Common myeloid progenitor, CD34-positive (primary cell): ENCODE measurements around the gene SLC6A3.
"Not testable (repeated sequence)": the region's sequence is repeated elsewhere in the genome, so short reads cannot be mapped to it uniquely, and the experiment has no call there.

Experiments used
- CTCF ChIA-PET: fragments of 350-600 bp; sonication (Branson Sonifier 250); formaldehyde crosslinking; loops from one replicate; lab custom pipeline; 2021; ENCODE audit warnings: antibody characterized with exemption; lab: Charles Lee
- POLR2A ChIA-PET: fragments of 350-600 bp; sonication (Branson Sonifier 250); formaldehyde crosslinking; loops from one replicate; lab custom pipeline; 2021; ENCODE audit warnings: antibody characterized with exemption; lab: Charles Lee
- DNase-seq, 3 donors: peaks; one replicate each; pipeline versions ENCODE4 v3.0.0 to v3.0.0-alpha.2; 2013
- H3K27ac ChIP-seq, 2 experiments: 1 replicate in 1 of 2; 2 replicates in 1 of 2; pipeline ENCODE4 v1.7.0; 2013; ENCODE audit warnings: inconsistent platforms in 2 of 2, low read length in 2 of 2, mild to moderate bottlenecking in 2 of 2, low read depth in 1 of 2, moderate library complexity in 1 of 2; ENCODE audit not compliant: severe bottlenecking in 2 of 2, insufficient read depth in 1 of 2, poor library complexity in 1 of 2
- H3K27me3 ChIP-seq, 5 experiments: replicated peaks in 2 of 5; 1 replicate in 3 of 5; 2 replicates in 2 of 5; pipeline versions ENCODE4 v1.6.1 to v1.7.0; 2013; ENCODE audit warnings: low read length in 4 of 5, mild to moderate bottlenecking in 2 of 5, moderate library complexity in 2 of 5, inconsistent platforms in 1 of 5; ENCODE audit not compliant: insufficient read depth in 5 of 5, control insufficient read depth in 4 of 5
- H3K36me3 ChIP-seq, 4 experiments: 1 replicate in 2 of 4; 2 replicates in 2 of 4; pipeline versions ENCODE4 v1.6.1 to v1.7.0; 2013; ENCODE audit warnings: low read length in 3 of 4, control low read depth in 1 of 4, mild to moderate bottlenecking in 1 of 4; ENCODE audit not compliant: control insufficient read depth in 4 of 4, insufficient read depth in 4 of 4
- H3K4me1 ChIP-seq, 4 experiments: 1 replicate in 3 of 4; 2 replicates in 1 of 4; pipeline versions ENCODE4 v1.6.1 to v1.7.1; 2013; ENCODE audit warnings: low read length in 3 of 4, mild to moderate bottlenecking in 3 of 4, control low read depth in 1 of 4, inconsistent platforms in 1 of 4, moderate library complexity in 1 of 4; ENCODE audit not compliant: control insufficient read depth in 4 of 4, insufficient read depth in 4 of 4; ENCODE audit errors: control extremely low read depth in 1 of 4
- H3K4me3 ChIP-seq, 7 experiments: 1 replicate in 4 of 7; 2 replicates in 3 of 7; pipeline versions ENCODE4 v1.5.1 to v1.7.0; 2013; ENCODE audit warnings: mild to moderate bottlenecking in 7 of 7, low read length in 6 of 7, moderate library complexity in 6 of 7, inconsistent platforms in 2 of 7, low read depth in 2 of 7, control low read depth in 1 of 7; ENCODE audit not compliant: insufficient read depth in 4 of 7, control insufficient read depth in 1 of 7; ENCODE audit errors: extremely low read depth in 1 of 7
- H3K9me3 ChIP-seq, 5 experiments: 1 replicate in 4 of 5; 2 replicates in 1 of 5; pipeline versions ENCODE4 v1.6.1 to v1.7.1; 2013; ENCODE audit warnings: low read length in 4 of 5, mild to moderate bottlenecking in 2 of 5, inconsistent platforms in 1 of 5, low read depth in 1 of 5, moderate library complexity in 1 of 5; ENCODE audit not compliant: control insufficient read depth in 4 of 5, insufficient read depth in 2 of 5; ENCODE audit errors: control extremely low read depth in 1 of 5
- WGBS: methylation state at CpG from one replicate; pipeline ENCODE4 v1.1.5; 2013; ENCODE audit not compliant: insufficient coverage; 5-methylcytosine and 5-hydroxymethylcytosine counted together

Gene SLC6A3

DNA sequence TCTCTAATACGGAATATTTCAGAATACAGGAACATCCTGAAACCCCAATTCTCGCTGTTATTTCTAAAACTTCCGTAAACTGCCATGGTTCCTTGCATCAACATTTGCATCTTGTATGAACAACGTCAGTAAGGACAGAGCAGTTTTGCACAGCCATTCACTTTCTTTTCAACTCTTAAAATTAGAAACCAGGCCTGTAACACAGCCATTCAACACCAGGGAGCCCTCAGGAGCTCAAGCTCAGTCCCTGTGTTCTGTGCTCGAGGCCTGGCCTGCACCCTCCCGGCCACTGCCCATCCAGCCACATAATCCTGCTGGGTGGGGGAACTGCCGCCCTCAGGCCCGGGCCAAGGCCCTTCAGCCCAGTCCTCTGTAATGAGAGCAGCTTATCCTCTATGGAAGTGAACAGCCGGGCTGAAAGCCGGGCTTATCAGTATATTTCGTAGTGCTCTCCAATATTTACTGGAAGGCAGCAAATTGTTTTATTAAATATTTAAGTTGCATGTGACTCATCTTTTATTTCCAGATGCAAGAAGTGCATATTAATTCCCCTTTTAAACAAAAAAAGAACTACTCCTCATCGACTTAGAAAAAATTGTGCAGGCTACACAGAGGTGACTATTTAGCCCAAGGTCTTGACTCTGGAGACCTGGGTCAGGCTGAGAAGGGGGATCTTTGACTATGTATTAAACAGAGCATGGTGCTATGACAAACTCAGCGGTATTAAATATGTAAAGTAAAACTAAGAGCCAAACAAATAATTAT, 33.2 kb upstream of the SLC6A3 start:
- Histone ChIP-seq H3K4me3 (no peak overlapping the region), H3K4me1 (peaks cover 0 to 11% (median 4%) of the 10 kb centered on the region in 4 experiments), H3K36me3 (peaks cover 4 to 36% (median 28%) of the 10 kb centered on the region in 4 experiments), H3K27me3 (no peaks in the 10 kb centered on the region), H3K9me3 (no peaks in the 10 kb centered on the region), H3K27ac (no peak overlapping the region)
- POLR2A ChIA-PET: interaction anchor here (0.6 kb wide), 1 partner anchor 102 kb away, joined by 4 read pairs; no protein-coding TSS in a partner anchor
- WGBS: 99% methylated on average over 9 of the region's 13 CpGs
- CTCF ChIA-PET: interaction anchor here (1.3 to 2.5 kb wide), 9 partner anchors 11 to 175 kb away, joined by 3 to 8 read pairs (median 4); no protein-coding TSS in a partner anchor
- DNase-seq: no peak

DNA sequence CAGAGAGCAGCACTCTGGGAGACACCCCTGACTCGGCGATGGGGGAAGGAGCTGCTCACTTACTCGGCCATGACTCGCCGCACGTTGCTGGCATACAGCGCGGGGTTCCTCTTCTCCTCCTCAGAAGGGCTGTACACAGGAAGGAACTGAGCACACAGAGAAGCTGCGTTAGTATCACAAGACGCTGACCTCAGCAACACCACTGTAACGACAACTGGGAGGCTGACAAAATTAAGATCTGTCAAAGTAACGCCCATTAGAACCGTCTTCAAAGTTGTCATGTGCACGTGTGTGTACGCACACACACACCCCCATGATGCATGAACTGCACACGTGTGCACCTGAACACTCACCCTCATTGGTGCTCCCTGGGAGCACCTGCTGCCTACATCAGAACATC, 32.1 kb upstream of the SLC6A3 start:
- POLR2A ChIA-PET: no interaction called here
- 81% methylated on average over 15 of the region's 16 CpGs for WGBS
- Histone ChIP-seq H3K36me3 (peaks cover 7 to 47% (median 30%) of the 10 kb centered on the region in 4 experiments), H3K4me1 (peaks cover 0 to 11% (median 4%) of the 10 kb centered on the region in 4 experiments), H3K9me3 (no peaks in the 10 kb centered on the region), H3K27me3 (no peaks in the 10 kb centered on the region), H3K27ac (no peak overlapping the region), H3K4me3 (no peak overlapping the region)
- DNase-seq: peak in 2 of 3 donors; percentile 31 to 38
- CTCF ChIA-PET: interaction anchor here (1.3 kb wide), 1 partner anchor 8 kb away, joined by 3 read pairs; no protein-coding TSS in a partner anchor

DNA sequence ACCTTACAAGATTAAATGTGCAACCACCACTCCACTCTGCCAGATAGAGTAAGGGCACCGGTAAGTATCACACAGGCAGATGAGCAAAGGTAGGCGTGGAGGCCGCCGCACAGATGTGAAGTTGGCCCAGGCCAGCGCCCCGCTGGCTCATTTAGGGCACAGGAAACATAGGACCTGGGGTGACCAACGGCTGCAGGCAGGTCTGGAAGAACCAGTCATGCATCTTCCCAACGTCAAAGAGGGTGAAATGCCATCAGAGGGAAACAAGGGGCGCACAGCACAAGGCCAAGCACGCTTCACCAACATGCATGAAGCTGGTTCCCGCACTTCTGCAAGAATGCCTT, 31.7 kb upstream of the SLC6A3 start:
- ChIA-PET CTCF (interaction anchor here (1.2 to 1.3 kb wide), 2 partner anchors 9 to 166 kb away, joined by 3 to 6 read pairs; no protein-coding TSS in a partner anchor), POLR2A (no interaction called here)
- DNase-seq: no peak
- Histone ChIP-seq H3K27me3 (no peaks in the 10 kb centered on the region), H3K27ac (no peak overlapping the region), H3K4me1 (peaks cover 0 to 10% (median 4%) of the 10 kb centered on the region in 4 experiments), H3K36me3 (peaks cover 7 to 50% (median 31%) of the 10 kb centered on the region in 4 experiments), H3K9me3 (no peaks in the 10 kb centered on the region), H3K4me3 (no peak overlapping the region)
- WGBS: 96% methylated on average over 11 of the region's 11 CpGs

DNA sequence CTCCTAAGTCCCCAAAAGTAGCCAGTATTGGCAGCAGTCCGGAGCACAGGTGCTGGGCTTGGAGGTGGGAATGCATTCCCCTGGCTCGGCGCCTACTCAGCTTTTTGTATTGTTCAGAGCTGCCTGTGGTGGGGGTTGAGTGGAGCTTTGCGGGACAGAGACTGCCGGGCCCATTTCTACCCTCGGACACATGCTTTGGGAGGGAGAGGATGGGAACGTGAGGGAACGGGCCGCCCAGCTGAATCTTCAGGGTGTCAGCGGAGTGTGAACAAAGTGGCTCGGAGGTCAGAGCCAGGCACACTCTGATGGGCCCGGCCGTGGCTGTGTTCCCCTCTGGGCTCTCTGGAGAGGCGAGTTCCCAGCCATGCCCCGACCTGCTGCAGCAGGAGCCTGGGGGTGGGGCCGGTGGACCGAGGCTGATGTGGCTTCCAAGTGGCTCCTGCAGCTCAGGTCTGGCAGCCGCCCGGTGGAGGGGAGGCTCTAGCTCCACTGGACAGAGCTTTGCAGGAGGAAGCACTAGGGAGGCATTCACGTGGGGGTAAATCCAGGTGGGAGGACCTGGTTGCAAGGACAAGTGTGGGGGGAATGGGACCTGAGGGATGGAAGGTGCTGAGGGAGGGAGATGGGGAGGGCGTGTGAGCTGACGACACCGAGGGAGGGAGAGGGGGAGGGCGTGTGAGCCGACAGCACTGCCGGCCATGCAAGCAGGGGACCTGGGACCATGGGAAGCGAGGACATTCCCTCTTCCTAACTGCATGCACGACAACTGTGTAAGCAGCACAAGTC, 31.1 kb upstream of the SLC6A3 start:
- POLR2A ChIA-PET: no interaction called here
- Histone ChIP-seq H3K4me1 (peaks cover 0 to 7% (median 3%) of the 10 kb centered on the region in 4 experiments), H3K4me3 (no peak overlapping the region), H3K36me3 (peaks cover 7 to 52% (median 29%) of the 10 kb centered on the region in 4 experiments), H3K27ac (no peak overlapping the region), H3K27me3 (no peaks in the 10 kb centered on the region), H3K9me3 (no peaks in the 10 kb centered on the region)
- WGBS: 98% methylated on average over 20 of the region's 28 CpGs
- CTCF ChIA-PET: interaction anchor here (1.2 to 1.3 kb wide), 2 partner anchors 9 to 167 kb away, joined by 3 to 6 read pairs; no protein-coding TSS in a partner anchor
- DNase-seq: no peak

DNA sequence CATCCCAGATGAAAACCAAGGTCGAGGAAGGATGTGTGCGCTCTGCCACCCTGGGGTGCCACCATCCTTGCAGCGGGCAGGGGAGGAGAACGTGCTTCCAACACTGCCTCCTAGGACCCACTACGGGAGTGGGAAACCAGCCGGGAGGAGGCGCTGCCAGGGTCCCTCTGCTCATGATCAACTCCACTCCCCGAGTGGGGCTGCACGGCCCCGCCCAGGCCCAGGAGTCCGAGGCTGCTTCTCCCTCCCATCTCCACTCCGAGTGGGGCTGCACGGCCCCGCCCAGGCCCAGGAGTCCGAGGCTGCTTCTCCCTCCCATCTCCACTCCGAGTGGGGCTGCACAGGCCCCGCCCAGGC, 30.3 kb upstream of the SLC6A3 start:
- CTCF ChIA-PET: interaction anchor here (1.2 kb wide), 1 partner anchor 167 kb away, joined by 6 read pairs; no protein-coding TSS in a partner anchor
- WGBS: 100% methylated on average over 8 of the region's 17 CpGs
- H3K27ac ChIP-seq, POLR2A ChIA-PET, H3K4me1 ChIP-seq, H3K4me3 ChIP-seq, H3K9me3 ChIP-seq, H3K27me3 ChIP-seq, DNase-seq: not testable (repeated sequence)
- H3K36me3 ChIP-seq: peaks cover 7 to 60% (median 31%) of the 10 kb centered on the region in 4 experiments

DNA sequence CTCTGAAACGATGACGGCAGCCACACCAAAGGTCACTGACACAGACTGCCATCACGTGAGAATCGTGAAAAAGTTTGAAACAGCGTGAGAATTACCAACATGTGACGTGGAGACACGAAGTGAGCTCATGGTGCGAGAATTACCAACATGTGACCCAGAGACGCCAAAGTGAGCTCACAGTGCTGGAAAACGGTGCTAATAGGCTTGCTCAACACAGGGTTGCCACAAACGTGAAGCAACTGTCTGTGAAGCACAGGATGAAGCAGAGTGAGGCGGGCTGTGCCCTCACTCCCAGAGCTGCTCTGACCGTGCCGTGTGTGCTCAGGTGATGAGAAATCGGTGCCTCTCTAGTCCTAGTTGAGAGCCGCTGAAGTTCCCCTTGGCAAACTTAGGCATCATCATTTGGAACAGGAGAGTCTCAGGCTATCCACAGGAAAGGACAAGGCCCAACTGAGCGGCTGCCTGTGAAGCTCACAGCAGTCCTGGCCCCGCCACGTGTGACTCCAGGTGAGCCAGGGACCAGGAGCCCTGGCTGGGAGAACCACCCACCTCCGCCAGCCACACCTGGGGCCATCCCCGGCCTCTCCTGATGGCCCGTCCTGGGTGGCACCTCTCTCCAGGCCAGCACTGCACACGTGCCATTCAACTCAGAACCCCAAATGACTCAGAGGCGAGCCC, 29.8 kb upstream of the SLC6A3 start:
- H3K4me3 ChIP-seq: no peak overlapping the region
- no peaks in the 10 kb centered on the region for H3K9me3 ChIP-seq
- 96% methylated on average over 21 of the region's 24 CpGs for WGBS
- CTCF ChIA-PET: interaction anchor here (1.3 kb wide), 1 partner anchor 8 kb away, joined by 3 read pairs; no protein-coding TSS in a partner anchor
- H3K36me3 ChIP-seq: peaks cover 7 to 65% (median 33%) of the 10 kb centered on the region in 4 experiments
- POLR2A ChIA-PET: no interaction called here
- DNase-seq: peak in 2 of 3 donors; percentile 9 to 15
- no peaks in the 10 kb centered on the region for H3K27me3 ChIP-seq
- no peak overlapping the region for H3K27ac ChIP-seq
- peaks cover 0 to 7% (median 2%) of the 10 kb centered on the region in 4 experiments for H3K4me1 ChIP-seq
